ENCODE data around the gene GDPD5. TPM values are rescaled to one million over a fixed set of nuclear protein-coding genes. Genes with fewer than 3 reads are reported as not detected.

The GDPD5 gene
- total and polyA plus RNA-seq, 9 of the 15 experiments (the other 6 are each of a cell fraction or from before 2014, with no cell fraction given) = 0.32 to 27.3 (median 8.0) TPM

DNA sequence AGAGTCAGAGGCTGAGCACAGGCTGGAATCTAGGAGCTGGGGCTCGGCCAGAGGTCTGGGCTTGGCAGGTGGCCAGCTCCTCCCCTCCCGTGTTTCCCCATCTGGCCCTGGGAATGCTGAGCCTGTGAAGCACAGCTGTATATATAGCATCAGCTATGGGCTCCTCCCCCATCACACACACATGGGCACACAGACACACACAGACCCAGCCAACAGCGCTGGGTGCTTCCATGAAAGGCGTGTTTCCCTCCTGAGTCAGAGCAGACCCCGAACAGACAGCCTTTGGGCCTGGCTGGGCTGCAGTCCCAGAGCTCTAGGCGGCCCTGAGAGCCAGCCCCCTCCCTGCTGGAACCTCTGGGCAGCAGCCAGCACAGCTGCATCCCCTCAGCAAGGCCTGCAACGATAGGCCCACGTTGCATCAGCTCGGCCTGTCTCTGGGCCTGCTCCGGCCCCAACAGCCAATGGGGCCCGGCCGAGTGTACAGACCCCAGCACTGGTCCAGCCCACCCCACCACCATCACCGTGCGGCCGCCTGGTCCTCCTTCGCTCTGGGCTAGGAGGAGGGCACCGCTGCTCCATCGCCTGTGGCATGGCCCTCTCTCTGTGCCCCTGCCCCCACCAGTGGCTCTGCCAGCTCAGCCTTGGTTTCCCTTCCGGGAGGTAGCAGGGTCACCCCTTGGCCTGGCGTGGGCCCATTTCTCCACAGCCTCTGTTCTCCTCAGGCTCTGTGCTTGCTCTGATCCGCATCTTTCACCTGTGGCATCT is 28.7 kb upstream of the GDPD5 start (continued):
- TF ChIP-seq CSDE1 (IDR thresholded peaks at IDR 0.05) (no peak), IFI16 (CRISPR knock-in tag; IDR thresholded peaks at IDR 0.05) (0 out of 2 replicates have a peak, but pooled peaks have one; percentile 38), NUFIP1 (IDR thresholded peaks at IDR 0.05; ENCODE audit: partially characterized antibody) (no peak), KHSRP (IDR thresholded peaks at IDR 0.05) (no peak), KLF6 (CRISPR knock-in tag; IDR thresholded peaks at IDR 0.05; ENCODE audit: borderline replicate concordance) (no peak), ZNF764 (CRISPR knock-in tag; IDR thresholded peaks at IDR 0.05; ENCODE audit: low read depth) (no peak), HDAC3 (IDR thresholded peaks at IDR 0.05; ENCODE audit: borderline replicate concordance, partially characterized antibody) (no peak), ZNF668 (CRISPR knock-in tag; IDR thresholded peaks at IDR 0.05) (no peak; the same call in 1 of the 2 replicates), HNRNPH1 (optimal IDR thresholded peaks at IDR 0.05; ENCODE audit: low read depth, low read length) (no peak), ZNF121 (CRISPR knock-in tag; conservative IDR thresholded peaks at IDR 0.05) (no peak), MBD2 (IDR thresholded peaks at IDR 0.05; ENCODE audit: borderline replicate concordance, low read depth) (peak; percentile 25; the same call in 1 of the 2 replicates), TCF7L2 (IDR thresholded peaks at IDR 0.05; ENCODE audit: low read depth, low read length) (no peak)
- TF ChIP-seq, protein P1, sequence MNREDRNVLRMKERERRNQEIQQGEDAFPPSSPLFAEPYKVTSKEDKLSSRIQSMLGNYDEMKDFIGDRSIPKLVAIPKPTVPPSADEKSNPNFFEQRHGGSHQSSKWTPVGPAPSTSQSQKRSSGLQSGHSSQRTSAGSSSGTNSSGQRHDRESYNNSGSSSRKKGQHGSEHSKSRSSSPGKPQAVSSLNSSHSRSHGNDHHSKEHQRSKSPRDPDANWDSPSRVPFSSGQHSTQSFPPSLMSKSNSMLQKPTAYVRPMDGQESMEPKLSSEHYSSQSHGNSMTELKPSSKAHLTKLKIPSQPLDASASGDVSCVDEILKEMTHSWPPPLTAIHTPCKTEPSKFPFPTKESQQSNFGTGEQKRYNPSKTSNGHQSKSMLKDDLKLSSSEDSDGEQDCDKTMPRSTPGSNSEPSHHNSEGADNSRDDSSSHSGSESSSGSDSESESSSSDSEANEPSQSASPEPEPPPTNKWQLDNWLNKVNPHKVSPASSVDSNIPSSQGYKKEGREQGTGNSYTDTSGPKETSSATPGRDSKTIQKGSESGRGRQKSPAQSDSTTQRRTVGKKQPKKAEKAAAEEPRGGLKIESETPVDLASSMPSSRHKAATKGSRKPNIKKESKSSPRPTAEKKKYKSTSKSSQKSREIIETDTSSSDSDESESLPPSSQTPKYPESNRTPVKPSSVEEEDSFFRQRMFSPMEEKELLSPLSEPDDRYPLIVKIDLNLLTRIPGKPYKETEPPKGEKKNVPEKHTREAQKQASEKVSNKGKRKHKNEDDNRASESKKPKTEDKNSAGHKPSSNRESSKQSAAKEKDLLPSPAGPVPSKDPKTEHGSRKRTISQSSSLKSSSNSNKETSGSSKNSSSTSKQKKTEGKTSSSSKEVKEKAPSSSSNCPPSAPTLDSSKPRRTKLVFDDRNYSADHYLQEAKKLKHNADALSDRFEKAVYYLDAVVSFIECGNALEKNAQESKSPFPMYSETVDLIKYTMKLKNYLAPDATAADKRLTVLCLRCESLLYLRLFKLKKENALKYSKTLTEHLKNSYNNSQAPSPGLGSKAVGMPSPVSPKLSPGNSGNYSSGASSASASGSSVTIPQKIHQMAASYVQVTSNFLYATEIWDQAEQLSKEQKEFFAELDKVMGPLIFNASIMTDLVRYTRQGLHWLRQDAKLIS (CRISPR knock-in tag; IDR thresholded peaks at IDR 0.05) = no peak
- TF ChIP-seq, protein P2, sequence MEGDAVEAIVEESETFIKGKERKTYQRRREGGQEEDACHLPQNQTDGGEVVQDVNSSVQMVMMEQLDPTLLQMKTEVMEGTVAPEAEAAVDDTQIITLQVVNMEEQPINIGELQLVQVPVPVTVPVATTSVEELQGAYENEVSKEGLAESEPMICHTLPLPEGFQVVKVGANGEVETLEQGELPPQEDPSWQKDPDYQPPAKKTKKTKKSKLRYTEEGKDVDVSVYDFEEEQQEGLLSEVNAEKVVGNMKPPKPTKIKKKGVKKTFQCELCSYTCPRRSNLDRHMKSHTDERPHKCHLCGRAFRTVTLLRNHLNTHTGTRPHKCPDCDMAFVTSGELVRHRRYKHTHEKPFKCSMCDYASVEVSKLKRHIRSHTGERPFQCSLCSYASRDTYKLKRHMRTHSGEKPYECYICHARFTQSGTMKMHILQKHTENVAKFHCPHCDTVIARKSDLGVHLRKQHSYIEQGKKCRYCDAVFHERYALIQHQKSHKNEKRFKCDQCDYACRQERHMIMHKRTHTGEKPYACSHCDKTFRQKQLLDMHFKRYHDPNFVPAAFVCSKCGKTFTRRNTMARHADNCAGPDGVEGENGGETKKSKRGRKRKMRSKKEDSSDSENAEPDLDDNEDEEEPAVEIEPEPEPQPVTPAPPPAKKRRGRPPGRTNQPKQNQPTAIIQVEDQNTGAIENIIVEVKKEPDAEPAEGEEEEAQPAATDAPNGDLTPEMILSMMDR (IDR thresholded peaks at IDR 0.05 in 2 of 3, conservative IDR thresholded peaks at IDR 0.05 in 1 of 3; ENCODE audit: insufficient read depth in 2 of 3, low read depth in 1 of 3, low read length in 3 of 3) = no peak
- TF ChIP-seq, protein P3, sequence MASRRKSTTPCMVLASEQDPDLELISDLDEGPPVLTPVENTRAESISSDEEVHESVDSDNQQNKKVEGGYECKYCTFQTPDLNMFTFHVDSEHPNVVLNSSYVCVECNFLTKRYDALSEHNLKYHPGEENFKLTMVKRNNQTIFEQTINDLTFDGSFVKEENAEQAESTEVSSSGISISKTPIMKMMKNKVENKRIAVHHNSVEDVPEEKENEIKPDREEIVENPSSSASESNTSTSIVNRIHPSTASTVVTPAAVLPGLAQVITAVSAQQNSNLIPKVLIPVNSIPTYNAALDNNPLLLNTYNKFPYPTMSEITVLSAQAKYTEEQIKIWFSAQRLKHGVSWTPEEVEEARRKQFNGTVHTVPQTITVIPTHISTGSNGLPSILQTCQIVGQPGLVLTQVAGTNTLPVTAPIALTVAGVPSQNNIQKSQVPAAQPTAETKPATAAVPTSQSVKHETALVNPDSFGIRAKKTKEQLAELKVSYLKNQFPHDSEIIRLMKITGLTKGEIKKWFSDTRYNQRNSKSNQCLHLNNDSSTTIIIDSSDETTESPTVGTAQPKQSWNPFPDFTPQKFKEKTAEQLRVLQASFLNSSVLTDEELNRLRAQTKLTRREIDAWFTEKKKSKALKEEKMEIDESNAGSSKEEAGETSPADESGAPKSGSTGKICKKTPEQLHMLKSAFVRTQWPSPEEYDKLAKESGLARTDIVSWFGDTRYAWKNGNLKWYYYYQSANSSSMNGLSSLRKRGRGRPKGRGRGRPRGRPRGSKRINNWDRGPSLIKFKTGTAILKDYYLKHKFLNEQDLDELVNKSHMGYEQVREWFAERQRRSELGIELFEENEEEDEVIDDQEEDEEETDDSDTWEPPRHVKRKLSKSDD (conservative IDR thresholded peaks at IDR 0.05; ENCODE audit: low read length) = no peak
- TF ChIP-seq, protein P4, sequence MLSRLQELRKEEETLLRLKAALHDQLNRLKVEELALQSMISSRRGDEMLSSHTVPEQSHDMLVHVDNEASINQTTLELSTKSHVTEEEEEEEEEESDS (CRISPR knock-in tag; IDR thresholded peaks at IDR 0.05) = no peak
